Motor neuron (in vitro differentiated cells): Measurements from ENCODE around the gene ITCH. TPM values are rescaled to one million over a fixed set of nuclear protein-coding genes. Genes with fewer than 3 reads are reported as not detected.
A peak's percentile ranks its signal among the peaks of the same experiment; 100 is the strongest.
"Not testable (repeated sequence)": the region's sequence is repeated elsewhere in the genome, so short reads cannot be mapped to it uniquely, and the experiment has no call there.

Source experiments
- ATAC-seq, 8 experiments: fragments of 200-7000 bp; cut with Tn5 transposase; replicated peaks in 6 of 8; 2 replicates each; pipeline ENCODE4 v1.8.0; 2021; ENCODE audit warnings: mild to moderate bottlenecking in 8 of 8, moderate library complexity in 8 of 8
- H3K27ac ChIP-seq, 2 donors: fragments of 250-450 bp; sonication (Bioruptor Pico); 2 replicates each; pipeline ENCODE4 v1.9.0; 2021; ENCODE audit warnings: antibody characterized with exemption in 2 of 2, mild to moderate bottlenecking in 2 of 2, moderate library complexity in 1 of 2
- H3K4me1 ChIP-seq, 2 donors: fragments of 250-450 bp; sonication (Bioruptor Pico); replicated peaks in 1 of 2; 2 replicates each; pipeline ENCODE4 v1.6.1; 2021; ENCODE audit warnings: antibody characterized with exemption in 2 of 2, mild to moderate bottlenecking in 2 of 2, moderate library complexity in 1 of 2
- H3K4me3 ChIP-seq, 5 donors: fragments of 250-450 bp; sonication (Bioruptor Pico); 2 replicates each; pipeline ENCODE4 v1.9.0; 2021; ENCODE audit warnings: antibody characterized with exemption in 5 of 5, mild to moderate bottlenecking in 5 of 5, moderate library complexity in 4 of 5
- WGBS, 10 experiments: fragments of 450-650 bp; shearing (Covaris generic); methylation state at CpG; one replicate each; pipeline ENCODE4 v1.0.0; 2022; 5-methylcytosine and 5-hydroxymethylcytosine counted together
- in situ Hi-C, 9 experiments: fragments of 400-800 bp; cut with MboI; loops; one replicate each; pipeline ENCODE4 v1.15.0; 2021; ENCODE audit warnings: low sequenced_read_pairs in 9 of 9, low pct_unique_long_range_greater_than_20kb in 2 of 9; ENCODE audit not compliant: unreplicated experiment in 9 of 9
- total RNA-seq, 8 experiments: library from RNA; unstranded; fragments of 300-600 nt; gene quantifications; 2 replicates each; pipeline versions ENCODE4 v1.2.3 to v1.2.4, GENCODE V29; 2022

ITCH gene
- total RNA-seq, result 100 to 1,000 TPM in 1 of 8 experiments, 10 to 100 TPM in 7; 27.4 to 111 (median 39.0) TPM

DNA sequence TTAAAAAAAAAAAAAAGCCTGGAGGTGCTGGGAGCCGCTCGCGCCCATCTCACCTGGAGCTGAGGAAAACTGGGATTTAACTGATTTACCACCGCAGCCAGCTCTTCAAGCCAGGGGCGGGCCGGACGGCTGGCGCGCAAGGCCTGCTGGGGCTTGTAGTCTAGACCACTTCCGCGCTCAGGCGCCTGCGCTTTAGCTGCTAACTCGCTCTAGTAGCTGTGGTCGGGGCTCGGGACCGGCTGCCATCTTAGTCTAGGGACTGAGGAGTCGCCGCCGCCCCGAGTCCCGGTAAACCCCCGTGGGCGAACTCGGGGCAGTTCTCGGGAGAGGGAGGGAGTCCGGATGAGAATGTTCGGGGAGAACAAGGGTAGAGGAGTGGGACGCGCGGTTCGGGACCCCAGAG is at the start of gene ITCH:
ITCH (plus strand) TSS at position 212 of the 403 bp plus-strand sequence. CDS start 30,539 bp downstream, outside the sequence.
- H3K4me1 ChIP-seq, result peaks cover 0 to 5% of the 10 kb centered on the region in 2 donors
- in situ Hi-C loops, result no loop called here
- peak within 1 kb of the TSS; percentile 82 to 91 for H3K27ac ChIP-seq
- 0 to 7% (median 5%) methylated on average over 3 to 4 of the region's 32 CpGs; no CpG with 5 or more reads in 7 of the 10 experiments for WGBS, 10 experiments
- H3K4me3 ChIP-seq, result peak within 1 kb of the TSS; percentile 69 to 97 (median 77)
- peak; percentile 97 to 99 (median 99) for ATAC-seq

DNA sequence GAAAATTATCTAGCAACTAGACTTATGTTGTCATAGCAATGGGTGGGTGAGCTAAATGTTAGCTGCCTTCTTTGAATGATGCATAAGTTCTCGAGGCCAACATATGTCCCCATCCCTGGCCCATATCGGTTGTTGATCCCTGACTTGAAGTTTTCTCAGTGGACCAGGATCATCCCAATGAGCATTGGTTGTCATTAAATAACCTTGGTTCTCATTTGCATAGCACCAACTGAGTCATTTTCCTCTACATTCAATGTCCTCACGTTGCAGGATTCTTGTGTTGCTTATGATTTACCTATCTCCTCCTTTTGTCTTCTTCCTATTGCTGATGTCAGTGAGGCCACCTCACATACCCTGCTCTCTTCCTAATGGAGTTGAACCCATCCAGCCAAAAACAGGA is 47.8 kb upstream of the ITCH start:
- 69 to 100% (median 83%) methylated on average over 1 to 3 of the region's 3 CpGs; no CpG with 5 or more reads in 3 of the 10 experiments for WGBS, 10 experiments
- H3K4me3 ChIP-seq, result no peak overlapping the region
- no peak overlapping the region for H3K27ac ChIP-seq
- H3K4me1 ChIP-seq, result peaks cover 4 to 11% of the 10 kb centered on the region in 2 donors
- no peak for ATAC-seq
- in situ Hi-C loops, result loop anchor here in 1 of 9 experiments (25.0 kb wide), 2 partner anchors 97 to 397 kb away; partner anchors contain the start of gene TP53INP2

DNA sequence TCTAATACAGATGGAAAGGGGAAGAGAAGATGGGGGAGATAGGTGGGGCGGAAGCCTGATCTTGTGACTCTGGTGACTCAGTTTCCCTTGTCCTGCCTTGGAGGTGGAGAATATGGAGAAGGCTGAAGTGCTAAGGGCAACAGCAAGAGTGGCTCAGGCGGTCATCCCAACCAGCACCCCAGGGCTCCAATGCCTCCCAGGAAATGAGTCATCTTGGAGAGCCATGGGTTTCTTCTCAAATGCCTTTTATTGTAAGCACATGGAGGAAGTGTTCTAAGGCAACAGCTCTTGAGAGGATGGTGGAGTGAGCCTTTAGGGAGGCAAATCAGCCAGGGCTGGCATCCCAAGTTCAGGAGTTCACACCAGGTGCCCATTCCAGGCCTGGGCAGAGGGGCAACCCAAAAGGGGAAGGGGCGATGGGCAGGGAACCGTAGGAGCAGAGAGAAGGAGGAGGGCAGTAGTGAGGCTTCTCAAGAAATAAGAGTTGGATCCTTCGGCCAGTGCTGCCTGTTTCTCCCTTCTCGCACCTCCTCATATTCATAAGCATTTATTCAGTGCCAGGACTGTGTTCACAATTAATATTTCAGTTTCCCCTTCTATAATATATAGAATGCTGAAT is 46.8 kb upstream of the ITCH start:
- no peak for ATAC-seq
- no peak overlapping the region for H3K4me3 ChIP-seq
- in situ Hi-C loops, result loop anchor here in 1 of 9 experiments (25.0 kb wide), 2 partner anchors 96 to 396 kb away; partner anchors contain the start of gene TP53INP2
- H3K4me1 ChIP-seq, result peaks cover under 1 to 6% of the 10 kb centered on the region in 2 donors
- H3K27ac ChIP-seq, result no peak overlapping the region
- WGBS, 10 experiments, result 75 to 100% (median 88%) methylated on average over 1 to 4 of the region's 6 CpGs; no CpG with 5 or more reads in 3 of the 10 experiments

DNA sequence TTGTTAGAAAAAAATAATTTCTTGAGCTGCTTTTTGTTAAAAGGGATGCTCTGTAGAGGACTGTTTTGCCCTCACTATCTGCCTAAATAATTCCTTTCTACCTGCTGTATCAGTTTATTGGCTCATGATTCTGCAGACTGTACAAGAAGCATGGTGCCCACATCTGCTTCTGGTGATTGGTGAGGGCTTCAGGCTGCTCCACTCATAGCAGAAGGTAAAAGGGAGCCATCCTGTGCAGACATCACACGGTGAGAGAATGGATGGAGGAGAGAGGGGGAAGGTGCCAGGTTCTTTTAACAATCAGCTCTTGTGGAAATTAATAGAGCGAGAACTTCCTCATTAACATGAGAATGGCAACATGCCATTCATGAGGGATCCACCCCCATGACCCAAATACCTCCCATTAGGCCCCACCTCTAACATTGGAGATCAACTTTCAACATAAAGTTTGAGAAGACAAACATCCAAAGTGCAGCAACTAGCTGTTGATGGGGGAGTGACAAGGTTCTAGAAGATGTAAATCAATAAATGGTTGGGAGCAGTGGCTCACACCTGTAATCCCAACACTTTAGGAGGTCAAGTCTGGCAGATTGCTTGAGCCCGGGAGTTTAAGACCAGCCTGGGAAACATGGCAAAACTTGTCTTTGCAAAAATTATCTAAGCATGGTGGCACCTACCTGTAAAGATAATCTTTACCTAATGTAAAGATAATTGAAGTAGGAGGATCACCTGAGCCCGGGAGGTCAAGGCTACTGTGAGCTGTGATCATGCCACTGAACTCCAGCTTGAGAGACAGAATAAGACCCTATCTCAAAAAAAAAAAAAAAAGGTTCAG is 44.2 kb upstream of the ITCH start:
- no peak overlapping the region for H3K4me3 ChIP-seq
- in situ Hi-C loops, result loop anchor here in 1 of 9 experiments (25.0 kb wide), 2 partner anchors 93 to 393 kb away; partner anchors contain the start of gene TP53INP2
- ATAC-seq, result no peak
- peaks cover 0 to 3% of the 10 kb centered on the region in 2 donors for H3K4me1 ChIP-seq
- WGBS, 10 experiments, result 33 to 100% (median 53%) methylated on average over 1 to 3 of the region's 4 CpGs; no CpG with 5 or more reads in 3 of the 10 experiments
- no peak overlapping the region for H3K27ac ChIP-seq

DNA sequence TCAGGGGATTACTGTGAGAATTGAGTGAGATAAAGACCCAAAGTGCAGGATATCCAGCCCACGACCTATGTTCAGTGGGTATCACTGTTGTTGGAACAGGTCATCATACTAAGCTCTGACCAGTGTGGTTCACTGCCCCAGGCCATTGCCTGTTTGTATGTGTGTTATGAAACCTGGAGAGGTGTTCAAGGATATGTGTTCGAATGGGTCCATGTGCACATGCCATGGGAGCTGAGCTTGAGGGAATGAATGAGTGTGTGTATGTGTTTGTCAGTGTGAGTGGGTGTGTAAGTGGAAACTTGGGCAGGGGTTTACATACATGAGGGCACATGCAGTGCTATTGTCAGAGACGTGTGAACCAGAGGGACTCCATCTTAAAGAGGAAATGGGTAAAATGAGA is 42.2 kb upstream of the ITCH start:
- 20 to 83% (median 45%) methylated on average over 1 of the region's 3 CpGs; no CpG with 5 or more reads in 4 of the 10 experiments for WGBS, 10 experiments
- Histone ChIP-seq H3K27ac (no peak overlapping the region), H3K4me3 (no peak overlapping the region), H3K4me1 (peaks cover 0 to 3% of the 10 kb centered on the region in 2 donors)
- no peak for ATAC-seq
- in situ Hi-C loops, result loop anchor here in 1 of 9 experiments (25.0 kb wide), 2 partner anchors 91 to 391 kb away; partner anchors contain the start of gene TP53INP2

DNA sequence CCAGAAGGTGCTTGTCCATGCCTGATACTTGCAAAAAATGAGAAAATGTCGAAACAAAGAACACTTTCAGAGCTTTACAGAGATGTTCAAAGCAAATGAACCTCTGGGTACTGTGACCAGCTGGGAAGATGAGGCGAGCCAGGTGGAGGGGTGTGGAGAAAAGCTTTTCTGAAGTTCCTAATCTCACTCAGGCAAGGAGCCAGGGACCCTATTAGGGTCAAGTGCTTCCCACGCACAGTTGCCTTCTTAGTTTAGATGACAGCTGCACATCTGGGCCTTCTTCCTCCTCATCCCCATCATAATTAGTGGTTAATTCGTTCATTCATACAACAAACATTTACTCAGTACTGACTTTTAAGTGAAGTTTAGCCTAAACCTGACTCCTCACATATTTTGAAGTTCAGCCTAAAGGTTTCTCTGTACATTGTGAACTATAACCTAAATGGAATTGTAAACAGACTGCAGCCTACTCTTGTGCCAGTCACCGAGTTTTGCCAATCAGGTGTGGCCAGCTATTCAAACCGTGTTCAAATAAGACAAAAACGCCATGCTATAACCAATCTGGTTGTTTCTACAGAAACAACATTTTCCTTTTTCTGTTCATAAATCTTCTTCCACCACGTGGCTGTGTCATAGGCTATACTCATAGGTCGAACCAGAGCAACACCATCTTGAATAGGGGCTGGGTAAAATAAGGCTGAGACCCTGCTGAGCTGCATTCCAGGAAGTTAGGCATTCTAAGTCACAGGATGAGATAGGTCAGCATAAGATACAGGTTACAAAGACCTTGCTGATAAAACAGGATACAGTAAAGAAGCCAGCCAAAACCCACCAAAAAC is 40.6 kb upstream of the ITCH start:
- peaks cover 0 to 3% of the 10 kb centered on the region in 2 donors for H3K4me1 ChIP-seq
- in situ Hi-C loops, result loop anchor here in 1 of 9 experiments (25.0 kb wide), 2 partner anchors 90 to 390 kb away; partner anchors contain the start of gene TP53INP2
- no peak overlapping the region for H3K4me3 ChIP-seq
- 40 to 81% (median 79%) methylated on average over 1 to 8 of the region's 9 CpGs; no CpG with 5 or more reads in 2 of the 10 experiments for WGBS, 10 experiments
- no peak overlapping the region for H3K27ac ChIP-seq
- peak in 1 of 8 experiments; percentile 15 for ATAC-seq

DNA sequence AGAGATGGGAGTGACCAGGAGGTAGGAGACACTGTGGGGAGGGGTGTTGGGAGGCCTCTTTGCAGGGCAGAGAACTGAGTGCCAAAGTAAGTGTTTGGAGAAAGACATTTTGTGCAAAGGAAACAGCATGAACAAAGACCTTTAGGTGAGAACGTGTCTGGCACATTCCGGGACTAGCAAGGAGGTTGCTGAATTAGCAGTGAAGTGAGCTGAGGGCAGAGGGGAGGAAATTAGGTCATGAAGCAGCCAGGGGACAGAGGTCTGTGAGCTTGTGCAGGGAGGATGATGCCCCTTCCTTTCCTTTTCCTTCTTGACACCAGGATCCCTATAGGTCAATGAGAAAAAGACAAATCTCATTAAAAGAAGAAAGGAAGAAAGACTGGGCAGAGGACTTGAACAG is 38.5 kb upstream of the ITCH start:
- in situ Hi-C loops, result loop anchor here in 1 of 9 experiments (25.0 kb wide), 2 partner anchors 88 to 388 kb away; partner anchors contain the start of gene TP53INP2
- ATAC-seq, result no peak
- Histone ChIP-seq H3K4me1 (peaks cover 0 to 3% of the 10 kb centered on the region in 2 donors), H3K4me3 (no peak overlapping the region), H3K27ac (no peak overlapping the region)
- WGBS, 10 experiments, result 27 to 58% (median 54%) methylated on average over 2 of the region's 2 CpGs; no CpG with 5 or more reads in 3 of the 10 experiments

DNA sequence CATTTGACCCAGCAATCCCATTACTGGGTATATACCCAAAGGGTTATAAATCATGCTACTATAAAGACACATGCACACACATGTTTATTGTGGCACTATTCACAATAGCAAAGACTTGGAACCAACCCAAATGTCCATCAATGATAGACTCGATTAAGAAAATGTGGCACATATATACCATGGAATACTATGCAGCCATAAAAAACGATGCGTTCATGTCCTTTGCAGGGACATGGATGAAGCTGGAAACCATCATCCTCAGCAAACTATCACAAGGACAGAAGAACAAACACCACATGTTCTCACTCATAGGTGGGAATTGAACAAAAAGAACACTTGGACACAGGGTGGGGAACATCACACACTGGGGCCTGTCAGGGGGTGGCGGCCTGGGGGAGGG is 34.9 kb upstream of the ITCH start:
- in situ Hi-C loops, H3K27ac ChIP-seq, ATAC-seq, H3K4me1 ChIP-seq, H3K4me3 ChIP-seq: not testable (repeated sequence)
- WGBS, 10 experiments, result no CpG with 5 or more reads among the region's 4 CpGs

DNA sequence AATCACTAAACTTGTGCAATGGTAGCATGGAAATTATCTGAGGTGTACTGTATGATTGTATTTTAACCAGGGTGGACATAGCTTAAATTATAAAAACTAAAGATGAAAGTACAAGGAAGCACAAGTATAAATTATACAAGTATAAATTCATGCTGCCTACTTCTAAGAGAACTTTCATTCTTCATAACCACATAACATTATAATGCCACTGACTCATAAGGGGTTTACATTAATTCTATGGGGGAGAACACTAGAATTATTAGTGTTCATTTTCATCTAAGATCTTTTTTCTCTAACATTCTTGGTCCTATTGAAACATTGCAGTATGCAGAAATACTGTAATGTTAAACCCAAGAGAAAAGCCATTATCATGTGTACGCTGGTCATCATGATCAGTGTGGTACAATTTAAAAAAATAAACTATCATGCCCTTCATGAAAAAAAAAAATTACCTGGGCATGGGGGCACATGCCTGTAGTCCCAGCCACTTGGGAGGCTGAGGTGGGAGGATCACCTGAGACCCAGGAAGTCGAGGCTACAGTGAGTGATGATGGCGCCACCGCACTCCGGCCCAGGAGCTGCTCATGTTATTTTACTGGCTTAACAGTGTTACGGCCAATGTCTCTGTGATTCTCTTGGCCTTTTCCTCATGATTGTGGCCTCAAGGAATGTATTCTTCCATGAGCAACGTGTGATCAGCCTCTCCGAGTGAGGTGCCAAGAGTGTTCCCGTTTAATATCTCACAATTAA is 34.0 kb upstream of the ITCH start:
- no peak overlapping the region for H3K27ac ChIP-seq
- in situ Hi-C loops, result no loop called here

DNA sequence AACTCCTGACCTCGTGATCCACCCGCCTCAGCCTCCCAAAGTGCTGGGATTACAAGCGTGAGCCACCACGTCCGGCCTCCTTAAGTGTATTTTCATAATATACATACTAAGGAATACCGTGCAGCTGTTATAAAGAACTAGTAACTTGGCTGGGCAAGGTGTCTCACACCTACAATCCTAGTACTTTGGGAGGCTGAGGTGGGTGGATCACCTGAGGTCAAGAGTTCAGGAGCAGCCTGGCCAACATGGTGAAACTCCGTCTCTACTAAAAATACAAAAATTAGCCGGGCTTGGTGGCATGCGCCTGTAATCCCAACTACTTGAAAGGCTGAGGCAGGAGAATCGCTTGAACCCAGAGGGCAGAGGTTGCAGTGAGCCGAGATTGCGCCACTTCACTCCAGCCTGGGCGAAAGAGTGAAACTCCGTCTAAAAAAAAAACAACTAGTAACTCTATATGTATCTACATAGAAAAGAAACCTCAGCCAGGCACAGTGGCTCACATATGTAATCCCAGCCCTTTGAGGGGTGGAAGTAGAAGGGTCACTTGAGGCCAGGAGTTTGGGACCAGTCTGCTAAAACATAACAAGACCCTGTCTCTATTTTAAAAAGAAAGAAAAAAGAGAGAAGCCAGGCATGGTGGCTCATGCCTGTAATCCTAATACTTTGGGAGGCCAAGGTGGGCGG is 32.1 kb upstream of the ITCH start:
- H3K4me1 ChIP-seq, ATAC-seq, H3K4me3 ChIP-seq, H3K27ac ChIP-seq, in situ Hi-C loops: not testable (repeated sequence)
- 80 to 100% (median 100%) methylated on average over 1 to 5 of the region's 15 CpGs; no CpG with 5 or more reads in 5 of the 10 experiments for WGBS, 10 experiments

More for the DNA sequence above, 34.0 kb upstream of the ITCH start:
- no peak for ATAC-seq
- Histone ChIP-seq H3K4me1 (no peaks in the 10 kb centered on the region), H3K4me3 (no peak overlapping the region)
- WGBS, 10 experiments, result 57 to 100% (median 86%) methylated on average over 1 to 7 of the region's 9 CpGs

DNA sequence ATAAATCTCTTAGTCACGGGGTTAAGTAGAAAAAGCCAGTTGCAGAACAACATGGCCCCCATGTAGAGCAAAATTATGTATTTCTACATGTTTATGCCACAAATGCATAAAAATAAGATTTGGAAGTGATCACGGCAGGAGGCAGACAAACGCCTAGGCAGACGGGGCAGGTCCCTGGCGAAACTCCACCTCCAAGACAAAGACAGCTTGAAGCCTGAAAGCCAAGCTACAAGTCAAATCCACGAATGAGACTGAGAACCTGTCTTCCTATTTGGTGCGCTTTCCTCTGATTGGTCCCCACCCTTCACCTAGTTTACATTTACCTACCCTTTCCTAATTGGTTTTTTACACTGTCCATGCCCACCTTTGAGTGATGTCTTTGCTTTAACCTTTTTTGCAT is 31.2 kb upstream of the ITCH start:
- in situ Hi-C loops, result no loop called here
- Histone ChIP-seq H3K4me1 (no peaks in the 10 kb centered on the region), H3K4me3 (no peak overlapping the region), H3K27ac (no peak overlapping the region)
- ATAC-seq, result no peak
- 40 to 100% (median 68%) methylated on average over 1 to 7 of the region's 7 CpGs; no CpG with 5 or more reads in 3 of the 10 experiments for WGBS, 10 experiments
